Measurements from ENCODE around the gene CD300LD.

DNA sequence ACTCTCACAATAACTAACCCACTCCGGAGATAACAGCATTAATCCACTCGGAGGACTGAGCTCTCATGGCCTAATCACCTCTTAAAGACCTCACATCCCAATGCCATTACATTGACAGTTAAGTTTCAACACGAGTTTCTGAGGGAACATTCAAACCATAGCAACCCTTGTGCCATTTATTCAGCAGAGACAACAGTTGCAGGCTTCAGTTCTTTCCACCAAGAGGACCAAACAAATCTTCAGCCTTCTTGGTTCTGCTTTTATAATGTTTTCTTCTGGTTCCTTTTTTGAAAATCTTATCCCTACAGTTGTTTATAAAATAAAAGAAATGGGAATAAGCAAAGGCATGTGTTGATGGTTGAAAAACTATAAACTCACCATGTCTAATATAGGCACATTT lies 33.6 kb upstream of the CD300LD start:
- TF ChIP-seq EZH2 (IDR thresholded peaks at IDR 0.05; ENCODE audit: low read length, missing control alignments), result no peak
- TF ChIP-seq, protein P1, sequence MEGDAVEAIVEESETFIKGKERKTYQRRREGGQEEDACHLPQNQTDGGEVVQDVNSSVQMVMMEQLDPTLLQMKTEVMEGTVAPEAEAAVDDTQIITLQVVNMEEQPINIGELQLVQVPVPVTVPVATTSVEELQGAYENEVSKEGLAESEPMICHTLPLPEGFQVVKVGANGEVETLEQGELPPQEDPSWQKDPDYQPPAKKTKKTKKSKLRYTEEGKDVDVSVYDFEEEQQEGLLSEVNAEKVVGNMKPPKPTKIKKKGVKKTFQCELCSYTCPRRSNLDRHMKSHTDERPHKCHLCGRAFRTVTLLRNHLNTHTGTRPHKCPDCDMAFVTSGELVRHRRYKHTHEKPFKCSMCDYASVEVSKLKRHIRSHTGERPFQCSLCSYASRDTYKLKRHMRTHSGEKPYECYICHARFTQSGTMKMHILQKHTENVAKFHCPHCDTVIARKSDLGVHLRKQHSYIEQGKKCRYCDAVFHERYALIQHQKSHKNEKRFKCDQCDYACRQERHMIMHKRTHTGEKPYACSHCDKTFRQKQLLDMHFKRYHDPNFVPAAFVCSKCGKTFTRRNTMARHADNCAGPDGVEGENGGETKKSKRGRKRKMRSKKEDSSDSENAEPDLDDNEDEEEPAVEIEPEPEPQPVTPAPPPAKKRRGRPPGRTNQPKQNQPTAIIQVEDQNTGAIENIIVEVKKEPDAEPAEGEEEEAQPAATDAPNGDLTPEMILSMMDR (conservative IDR thresholded peaks at IDR 0.05 in 1 of 2, IDR thresholded peaks at IDR 0.05 in 1 of 2; ENCODE audit: low read depth in 1 of 2, low read length in 2 of 2), result no peak
